ENCODE data around the gene GNAQ.

The GNAQ gene

GRCh38 chr9:77991191-77991590 is 40.4 kb downstream of the GNAQ start:
- H3K4me3 ChIP-seq (ENCODE audit: low read depth, low read length): no peak overlapping the region
- no peak for DNase-seq (ENCODE audit: low read depth)
- TF ChIP-seq POLR2A (IDR thresholded peaks at IDR 0.05; ENCODE audit: extremely low read depth, insufficient read length): no peak
- no peak for TF ChIP-seq MYC (IDR thresholded peaks at IDR 0.05; ENCODE audit: low read depth, low read length)
- no peak for TF ChIP-seq MAX (IDR thresholded peaks at IDR 0.05; ENCODE audit: low read depth, low read length)
- TF ChIP-seq CTCF (IDR thresholded peaks at IDR 0.05; ENCODE audit: low read depth, low read length): no peak

DNA sequence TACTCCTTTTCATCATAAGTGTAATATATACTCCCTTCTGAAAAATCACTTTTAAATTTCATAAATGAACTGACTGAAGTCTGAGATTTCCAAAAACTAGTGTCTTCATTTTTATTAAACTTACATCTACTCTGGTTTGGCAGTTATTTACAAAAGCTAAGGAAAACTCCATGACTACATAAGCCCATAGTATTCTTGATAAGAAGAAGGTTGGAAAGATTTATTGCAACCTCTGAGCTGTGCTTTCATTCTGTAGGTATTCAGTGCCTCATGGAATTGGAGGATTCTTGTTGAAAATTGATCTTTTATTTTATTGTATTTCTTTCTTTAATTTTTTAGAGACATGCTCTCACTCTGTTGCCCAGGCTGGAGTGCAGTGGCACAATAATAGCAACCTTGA is 41.7 kb downstream of the GNAQ start:
- TF ChIP-seq MAX (IDR thresholded peaks at IDR 0.05; ENCODE audit: low read depth, low read length) (no peak), CTCF (IDR thresholded peaks at IDR 0.05; ENCODE audit: low read depth, low read length) (no peak), POLR2A (IDR thresholded peaks at IDR 0.05; ENCODE audit: extremely low read depth, insufficient read length) (no peak), MYC (IDR thresholded peaks at IDR 0.05; ENCODE audit: low read depth, low read length) (no peak)
- no peak overlapping the region for H3K4me3 ChIP-seq (ENCODE audit: low read depth, low read length)

DNA sequence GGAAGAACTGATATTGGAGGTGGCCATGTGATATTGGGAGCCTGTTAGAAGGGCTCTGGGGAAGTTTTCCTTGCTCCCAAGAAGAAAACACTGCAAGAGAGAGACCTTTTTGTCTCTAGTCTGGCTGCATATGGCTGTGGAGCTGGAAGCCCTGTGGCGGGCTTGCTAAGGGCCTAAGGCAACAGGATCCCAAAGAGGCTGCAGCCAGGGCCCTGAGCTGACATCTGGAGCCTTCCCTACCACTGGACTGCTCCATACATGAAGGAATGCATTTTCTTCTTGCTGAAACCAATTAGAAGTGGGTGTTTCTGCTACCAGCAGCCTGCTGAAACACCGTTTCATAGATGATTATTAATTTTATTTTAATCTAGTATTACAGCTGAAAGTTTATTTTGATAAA is 42.2 kb downstream of the GNAQ start:
- no peak for DNase-seq (ENCODE audit: low read depth)
- TF ChIP-seq MYC (IDR thresholded peaks at IDR 0.05; ENCODE audit: low read depth, low read length) (no peak), MAX (IDR thresholded peaks at IDR 0.05; ENCODE audit: low read depth, low read length) (no peak), CTCF (IDR thresholded peaks at IDR 0.05; ENCODE audit: low read depth, low read length) (no peak), POLR2A (IDR thresholded peaks at IDR 0.05; ENCODE audit: extremely low read depth, insufficient read length) (no peak)
- H3K4me3 ChIP-seq (ENCODE audit: low read depth, low read length): no peak overlapping the region

More for the DNA sequence above, 41.7 kb downstream of the GNAQ start:
- DNase-seq (ENCODE audit: low read depth): no peak

- H3K4me3 ChIP-seq (ENCODE audit: low read depth, low read length): no peak overlapping the region
- TF ChIP-seq MAX (IDR thresholded peaks at IDR 0.05; ENCODE audit: low read depth, low read length) (no peak), POLR2A (IDR thresholded peaks at IDR 0.05; ENCODE audit: extremely low read depth, insufficient read length) (no peak), MYC (IDR thresholded peaks at IDR 0.05; ENCODE audit: low read depth, low read length) (no peak), CTCF (IDR thresholded peaks at IDR 0.05; ENCODE audit: low read depth, low read length) (no peak)
- no peak for DNase-seq (ENCODE audit: low read depth)
Observed at GRCh38 chr9:77988630-77989029, 43.0 kb downstream of the GNAQ start.

GRCh38 chr9:77987880-77988525 is 43.6 kb downstream of the GNAQ start:
- no peak for DNase-seq (ENCODE audit: low read depth)
- no peak overlapping the region for H3K4me3 ChIP-seq (ENCODE audit: low read depth, low read length)
- TF ChIP-seq MAX (IDR thresholded peaks at IDR 0.05; ENCODE audit: low read depth, low read length) (no peak), CTCF (IDR thresholded peaks at IDR 0.05; ENCODE audit: low read depth, low read length) (no peak), POLR2A (IDR thresholded peaks at IDR 0.05; ENCODE audit: extremely low read depth, insufficient read length) (no peak), MYC (IDR thresholded peaks at IDR 0.05; ENCODE audit: low read depth, low read length) (no peak)
